SK-N-SH (cell line): ENCODE measurements around the gene XPR1.

Experiments used
- CTCF ChIP-seq: fragments of 200-600 bp; sonication (generic); IDR thresholded peaks from 2 replicates; pipeline ENCODE4 v1.6.1; 2017; ENCODE audit warnings: antibody characterized with exemption, mild to moderate bottlenecking, moderate library complexity
- ELF1 ChIP-seq: IDR thresholded peaks from 2 replicates; pipeline ENCODE4 v1.4.0; 2012
- EZH2phosphoT487 ChIP-seq: fragments of 200-600 bp; sonication (generic); IDR thresholded peaks from 2 replicates; pipeline ENCODE4 v1.6.1; 2017; ENCODE audit warnings: low read depth, mixed run types, mild to moderate bottlenecking, antibody characterized with exemption, moderate library complexity, borderline replicate concordance
- FOXJ3 ChIP-seq: sonication (generic); formaldehyde crosslinking; IDR thresholded peaks from 2 replicates; pipeline ENCODE4 v1.5.1; 2020; ENCODE audit warnings: mild to moderate bottlenecking, missing genetic modification reagents
- GATA2 ChIP-seq: sonication (generic); formaldehyde crosslinking; IDR thresholded peaks from 2 replicates; pipeline ENCODE4 v1.5.0; 2020; ENCODE audit warnings: mild to moderate bottlenecking, missing genetic modification reagents
- JUND ChIP-seq: IDR thresholded peaks from 2 replicates; pipeline ENCODE4 v1.4.0; 2012
- MAX ChIP-seq: IDR thresholded peaks from 2 replicates; pipeline ENCODE4 v1.4.0; 2012; ENCODE audit warnings: low read depth
- NFIC ChIP-seq: IDR thresholded peaks from 2 replicates; pipeline ENCODE4 v1.4.0; 2012; ENCODE audit warnings: borderline replicate concordance
- POLR2AphosphoS5 ChIP-seq: IDR thresholded peaks from 2 replicates; pipeline ENCODE4 v1.6.1; 2012; ENCODE audit warnings: low read depth, low read length
- RCOR1 ChIP-seq: fragments of 150-350 bp; IDR thresholded peaks from 2 replicates; pipeline ENCODE4 v1.6.1; 2017; ENCODE audit warnings: antibody characterized with exemption, low read length
- SIN3A ChIP-seq: IDR thresholded peaks from 2 replicates; pipeline ENCODE4 v1.6.1; 2012; ENCODE audit warnings: low read depth, mild to moderate bottlenecking, low read length, moderate library complexity, borderline replicate concordance
- TAF1 ChIP-seq: IDR thresholded peaks from 2 replicates; pipeline ENCODE4 v1.6.1; 2012; ENCODE audit warnings: low read depth, mild to moderate bottlenecking, low read length, moderate library complexity, borderline replicate concordance
- TCF12 ChIP-seq: IDR thresholded peaks from 2 replicates; pipeline ENCODE4 v1.4.0; 2012
- USF2 ChIP-seq: fragments of 150-350 bp; IDR thresholded peaks from 2 replicates; pipeline ENCODE4 v1.6.1; 2017; ENCODE audit warnings: antibody characterized with exemption, low read length, low read depth, borderline replicate concordance

- TF ChIP-seq CTCF (no peak), TCF12 (no peak), RCOR1 (no peak), NFIC (no peak), USF2 (no peak), JUND (no peak), SIN3A (no peak), ELF1 (no peak), MAX (no peak), GATA2 (CRISPR knock-in tag) (no peak), FOXJ3 (no peak), POLR2AphosphoS5 (no peak), TAF1 (no peak), EZH2phosphoT487 (no peak)
Observed at GRCh38 chr1:180643693-180644092, 11.9 kb downstream of the XPR1 start.
